Left lung (tissue), 10 donors: ENCODE data around the gene POLR2C. TPM values are rescaled to one million over a fixed set of nuclear protein-coding genes. Genes with fewer than 3 reads are reported as not detected.
"Not testable (repeated sequence)": the region's sequence is repeated elsewhere in the genome, so short reads cannot be mapped to it uniquely, and the experiment has no call there.

Experiments
- ATAC-seq: fragments of 200-7000 bp; cut with Tn5 transposase; one replicate; pipeline ENCODE4 v1.9.1; 2020; ENCODE audit warnings: moderate library complexity
- DNase-seq, 4 donors: peaks; one replicate each; pipeline ENCODE4 v3.0.0-alpha.2; 2013 to 2020
- H3K27ac ChIP-seq, 2 donors: fragments of 200-600 bp; sonication (generic) in 1 of 2; one replicate each; pipeline versions ENCODE4 v1.5.0 to v1.8.0; 2020 to 2021
- H3K27me3 ChIP-seq, 2 donors: fragments of 200-600 bp; sonication (generic) in 1 of 2; one replicate each; pipeline versions ENCODE4 v1.5.0 to v1.8.0; 2020 to 2021
- H3K36me3 ChIP-seq, 2 donors: fragments of 200-600 bp; sonication (generic) in 1 of 2; one replicate each; pipeline versions ENCODE4 v1.5.0 to v1.8.0; 2020 to 2021
- H3K4me1 ChIP-seq, 2 donors: fragments of 200-600 bp; one replicate each; pipeline ENCODE4 v1.8.0; 2021
- H3K4me3 ChIP-seq, 2 donors: fragments of 200-600 bp; sonication (generic) in 1 of 2; one replicate each; pipeline versions ENCODE4 v1.5.0 to v1.8.0; 2020 to 2021; ENCODE audit warnings: mild to moderate bottlenecking in 1 of 2
- H3K9me3 ChIP-seq, 2 donors: fragments of 200-600 bp; sonication (generic) in 1 of 2; one replicate each; pipeline versions ENCODE4 v1.5.0 to v1.8.0; 2020 to 2021
- intact Hi-C, 2 donors: fragments of 100-400 bp; cut with DNase I; formaldehyde crosslinking; loops; one replicate each; pipeline versions ENCODE4 v1.11.2 to v1.14.2; 2022
- polyA plus RNA-seq, 6 donors: library from polyadenylated mRNA; unstranded; fragments of 120-200 nt; gene quantifications; one replicate each; pipeline ENCODE4 v1.2.1, GENCODE V29; 2013; ENCODE audit not compliant: insufficient read length in 6 of 6
- total RNA-seq, 2 donors: library from RNA; stranded (reverse); fragmentation: NEBNext Ultra II Directional; extraction: Animal tissue kit (Norgen Biotek cat#: 25700); gene quantifications; one replicate each; pipeline ENCODE4 v1.2.1, GENCODE V29; 2021
- TF ChIP-seq, protein P1 (sequence below), 2 donors: fragments of 200-600 bp; sonication (generic) in 1 of 2; IDR thresholded peaks; one replicate each; pipeline versions ENCODE4 v1.5.0 to v1.8.0; 2021; ENCODE audit warnings: antibody characterized with exemption in 2 of 2
- donor health status: DM: no; HTN: yes; CAD: no.
- donor health status: DM: no; HTN: no; CAD: no.

POLR2C gene
- total and polyA plus RNA-seq, 8 donors = 71.0 to 85.9 (median 81.9) TPM

DNA sequence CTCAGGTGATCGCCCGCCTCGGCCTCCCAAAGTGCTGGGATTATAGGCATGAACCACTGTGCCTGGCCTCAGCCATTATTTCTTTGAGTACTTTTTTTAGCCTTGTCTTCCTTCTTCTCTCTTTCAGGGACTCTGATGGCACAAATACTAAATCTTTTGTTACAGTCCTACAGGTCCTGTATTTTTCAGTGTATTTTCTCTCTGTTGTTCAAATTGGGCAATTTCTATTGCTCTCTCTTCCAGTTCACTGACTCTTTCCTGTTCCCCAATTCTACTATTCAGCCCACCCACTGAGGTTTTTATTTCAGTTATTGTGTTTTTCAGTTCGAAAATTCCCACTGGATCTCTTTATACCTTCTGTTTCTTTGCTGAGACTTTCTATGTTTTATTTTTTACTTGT is 31.3 kb downstream of the POLR2C start:
- Histone ChIP-seq H3K27me3 (no peaks in the 10 kb centered on the region), H3K36me3 (no peaks in the 10 kb centered on the region), H3K27ac (no peak overlapping the region), H3K4me3 (no peak overlapping the region), H3K4me1 (no peaks in the 10 kb centered on the region), H3K9me3 (no peaks in the 10 kb centered on the region)
- no peak for DNase-seq
- intact Hi-C loops = no loop called here
- no peak for ATAC-seq
- TF ChIP-seq, protein P1, sequence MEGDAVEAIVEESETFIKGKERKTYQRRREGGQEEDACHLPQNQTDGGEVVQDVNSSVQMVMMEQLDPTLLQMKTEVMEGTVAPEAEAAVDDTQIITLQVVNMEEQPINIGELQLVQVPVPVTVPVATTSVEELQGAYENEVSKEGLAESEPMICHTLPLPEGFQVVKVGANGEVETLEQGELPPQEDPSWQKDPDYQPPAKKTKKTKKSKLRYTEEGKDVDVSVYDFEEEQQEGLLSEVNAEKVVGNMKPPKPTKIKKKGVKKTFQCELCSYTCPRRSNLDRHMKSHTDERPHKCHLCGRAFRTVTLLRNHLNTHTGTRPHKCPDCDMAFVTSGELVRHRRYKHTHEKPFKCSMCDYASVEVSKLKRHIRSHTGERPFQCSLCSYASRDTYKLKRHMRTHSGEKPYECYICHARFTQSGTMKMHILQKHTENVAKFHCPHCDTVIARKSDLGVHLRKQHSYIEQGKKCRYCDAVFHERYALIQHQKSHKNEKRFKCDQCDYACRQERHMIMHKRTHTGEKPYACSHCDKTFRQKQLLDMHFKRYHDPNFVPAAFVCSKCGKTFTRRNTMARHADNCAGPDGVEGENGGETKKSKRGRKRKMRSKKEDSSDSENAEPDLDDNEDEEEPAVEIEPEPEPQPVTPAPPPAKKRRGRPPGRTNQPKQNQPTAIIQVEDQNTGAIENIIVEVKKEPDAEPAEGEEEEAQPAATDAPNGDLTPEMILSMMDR (IDR thresholded peaks at IDR 0.05) = no peak

DNA sequence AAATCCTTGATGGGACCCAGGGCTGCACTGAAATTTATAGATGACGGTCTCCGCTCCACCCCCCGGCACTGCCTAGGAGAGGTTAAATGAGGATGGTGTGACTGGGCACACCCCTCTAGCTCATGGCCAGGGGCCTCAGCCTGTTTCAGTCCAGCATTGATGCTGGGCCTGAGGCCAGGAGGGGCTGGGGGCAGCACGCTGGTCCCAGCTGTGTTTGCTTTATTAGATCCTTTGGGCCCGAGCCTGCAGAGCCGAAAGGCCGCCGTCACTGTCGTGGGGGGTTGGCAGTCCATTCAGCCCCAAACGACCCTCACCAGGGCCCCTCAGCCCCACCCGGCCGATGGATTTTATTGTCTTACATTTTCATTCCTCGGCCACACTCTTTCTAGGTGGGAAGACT is 34.6 kb downstream of the POLR2C start:
- H3K27me3 ChIP-seq = no peaks in the 10 kb centered on the region
- intact Hi-C loops = no loop called here
- peaks cover 0 to 3% of the 10 kb centered on the region in 2 donors for H3K4me1 ChIP-seq
- TF ChIP-seq, protein P1 (IDR thresholded peaks at IDR 0.05) = no peak
- ATAC-seq (no peak), DNase-seq (peak in 1 of 4 donors; percentile 71)
- no peaks in the 10 kb centered on the region for H3K9me3 ChIP-seq
- H3K27ac ChIP-seq = no peak overlapping the region
- H3K36me3 ChIP-seq = no peaks in the 10 kb centered on the region
- no peak overlapping the region for H3K4me3 ChIP-seq

DNA sequence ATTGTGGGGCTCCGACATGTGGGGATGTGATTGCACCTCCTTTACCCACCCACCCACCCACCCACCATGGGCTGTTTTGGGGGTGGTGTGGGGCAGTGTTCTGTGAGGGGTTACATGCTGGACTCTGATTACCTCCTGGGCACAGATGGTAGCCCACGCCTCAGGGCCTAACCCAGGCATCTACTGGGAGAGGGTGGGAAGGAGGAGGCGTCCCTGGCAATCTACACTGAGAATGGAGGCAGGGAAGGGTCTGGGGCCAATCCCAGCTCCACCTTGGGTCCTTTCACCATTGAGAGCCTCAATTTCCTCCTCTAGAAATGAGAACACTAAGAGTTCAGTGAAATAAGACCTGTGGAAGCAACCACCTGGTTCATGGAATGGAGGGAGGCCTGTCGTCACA is 35.6 kb downstream of the POLR2C start:
- DNase-seq (peak in 1 of 4 donors; percentile 4), ATAC-seq (no peak)
- Histone ChIP-seq H3K27me3 (no peaks in the 10 kb centered on the region), H3K27ac (no peak overlapping the region), H3K36me3 (no peaks in the 10 kb centered on the region), H3K9me3 (no peaks in the 10 kb centered on the region), H3K4me3 (no peak overlapping the region), H3K4me1 (peaks cover 3 to 4% of the 10 kb centered on the region in 2 donors)
- TF ChIP-seq, protein P1 (IDR thresholded peaks at IDR 0.05) = no peak
- intact Hi-C loops = no loop called here

DNA sequence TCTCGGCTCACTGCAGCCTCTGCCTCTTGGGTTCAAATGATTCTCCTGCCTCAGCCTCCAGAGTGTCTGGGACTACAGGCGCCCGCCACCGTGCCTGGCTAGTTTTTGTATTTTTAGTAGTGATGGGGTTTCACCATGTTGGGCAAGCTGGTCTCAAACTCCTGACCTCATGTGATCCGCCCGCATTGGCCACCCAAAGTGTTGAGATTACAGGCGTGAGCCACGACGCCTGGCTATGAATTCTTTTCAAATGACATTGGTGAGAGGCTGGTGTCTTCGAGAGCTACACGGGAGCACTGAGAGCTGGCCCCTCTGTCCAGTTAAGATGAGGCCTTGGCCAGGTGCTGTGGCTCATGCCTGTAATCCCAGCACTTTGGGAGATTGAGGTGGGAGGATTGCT is 37.5 kb downstream of the POLR2C start:
- intact Hi-C loops, H3K27ac ChIP-seq, H3K4me1 ChIP-seq, H3K9me3 ChIP-seq, H3K27me3 ChIP-seq, ATAC-seq, H3K4me3 ChIP-seq, H3K36me3 ChIP-seq: not testable (repeated sequence)
- DNase-seq = peak in 1 of 4 donors; percentile 31

DNA sequence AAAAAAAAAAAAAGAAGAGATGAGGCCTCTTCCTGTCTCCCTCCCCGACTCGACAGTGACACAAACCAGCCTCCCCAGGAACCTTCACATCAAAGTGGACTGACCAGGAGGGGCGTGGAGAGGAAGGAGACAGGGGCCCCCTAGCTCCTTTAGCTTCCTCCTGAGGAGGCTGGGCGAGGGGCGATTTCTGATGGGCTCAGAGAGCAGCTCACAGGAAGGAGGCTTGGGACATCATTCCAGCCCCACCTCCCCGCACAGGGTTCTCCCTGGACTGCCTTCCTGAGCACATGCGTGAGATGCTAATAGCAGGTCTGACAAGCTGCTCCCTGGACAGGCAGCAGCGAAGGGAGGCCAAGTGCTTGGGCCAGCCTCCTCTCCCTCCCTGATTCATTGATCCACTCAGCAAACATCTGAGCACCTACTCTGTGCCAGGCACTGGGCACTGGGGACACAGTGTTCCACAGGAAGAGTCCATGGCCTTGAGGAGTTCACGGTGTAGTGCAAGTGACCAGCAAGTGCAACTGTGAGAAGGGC is 38.2 kb downstream of the POLR2C start:
- TF ChIP-seq, protein P1 (IDR thresholded peaks at IDR 0.05) = no peak
- ATAC-seq (no peak), DNase-seq (peak in 1 of 4 donors; percentile 68)
- Histone ChIP-seq H3K27me3 (no peaks in the 10 kb centered on the region), H3K4me3 (no peak overlapping the region), H3K4me1 (peaks cover 3 to 4% of the 10 kb centered on the region in 2 donors), H3K9me3 (no peaks in the 10 kb centered on the region), H3K27ac (no peak overlapping the region), H3K36me3 (no peaks in the 10 kb centered on the region)
- intact Hi-C loops = no loop called here

DNA sequence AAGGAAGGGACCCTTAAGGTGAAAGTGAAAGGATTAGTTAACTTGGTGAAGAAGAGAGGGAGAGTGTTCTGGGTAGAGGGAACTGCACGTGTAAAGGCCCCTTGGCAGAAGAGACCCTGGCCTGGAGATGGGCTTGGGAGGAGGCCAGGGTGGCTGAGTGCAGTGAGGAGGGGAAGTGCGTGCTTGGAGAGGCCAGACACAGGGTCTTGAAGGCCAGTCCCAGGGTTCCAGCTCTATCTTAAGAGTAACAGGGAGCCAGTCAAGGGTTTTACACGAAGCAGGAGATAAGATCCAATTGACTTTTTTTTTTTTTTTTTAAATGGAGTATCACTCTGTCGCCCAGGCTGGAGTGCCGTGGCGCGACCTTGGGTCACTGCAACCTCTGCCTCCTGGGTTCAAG is 39.0 kb downstream of the POLR2C start:
- peak overlapping the region in 1 of 2 donors; percentile 53 for H3K27ac ChIP-seq
- TF ChIP-seq, protein P1 (IDR thresholded peaks at IDR 0.05) = no peak
- peak; percentile 23 for ATAC-seq

More for the DNA sequence above, 39.0 kb downstream of the POLR2C start:
- Histone ChIP-seq H3K4me3 (no peak overlapping the region), H3K27me3 (no peaks in the 10 kb centered on the region), H3K9me3 (no peaks in the 10 kb centered on the region), H3K36me3 (no peaks in the 10 kb centered on the region), H3K4me1 (peaks cover 3 to 4% of the 10 kb centered on the region in 2 donors)
- peak in 1 of 4 donors; percentile 27 for DNase-seq
- intact Hi-C loops = no loop called here
